H4 (cell line): ENCODE data around the gene DLG2. TPM values are rescaled to one million over a fixed set of nuclear protein-coding genes. Genes with fewer than 3 reads are reported as not detected.
"Not testable (repeated sequence)": the region's sequence is repeated elsewhere in the genome, so short reads cannot be mapped to it uniquely, and the experiment has no call there.

Experiments used
- DNase-seq: peaks from one replicate; pipeline ENCODE4 v3.0.0-alpha.2; 2015; ENCODE audit warnings: low spot score
- total RNA-seq: library from RNA; depleted of rRNA; stranded (reverse); fragments of >200 nt; shearing (Covaris generic); gene quantifications from 2 replicates; pipeline ENCODE4 v1.2.3, GENCODE V29; 2014; rRNA removed

Gene DLG2
- total RNA-seq = 1.7 and 2.6 TPM in 2 replicates

GRCh38 chr11:85627332-85627997 is at the start of gene DLG2:
Gene DLG2 (minus strand): TSS chr11:85627344.
- no peak for DNase-seq

DNA sequence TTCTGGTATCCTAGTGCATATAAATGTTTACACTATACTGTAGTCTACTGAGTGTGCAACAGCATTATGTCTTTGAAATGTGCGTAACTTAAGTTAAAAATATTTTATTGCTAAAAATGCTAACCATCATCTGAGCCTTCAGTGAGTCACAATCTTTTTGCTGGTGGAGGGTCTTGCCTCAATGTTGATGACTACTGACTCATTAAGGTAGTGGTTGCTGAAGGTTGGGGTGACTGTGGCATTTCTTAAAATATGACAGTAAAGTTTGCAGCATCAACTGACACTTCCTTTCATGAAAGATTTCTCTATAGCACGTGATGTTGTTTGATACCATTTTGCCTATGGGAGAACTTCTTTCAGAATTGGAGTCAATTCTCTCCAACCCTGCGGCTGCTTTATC is 46.2 kb upstream of the DLG2 start:
- no peak for DNase-seq

- DNase-seq = no peak
Measured at GRCh38 chr11:85672105-85672902, 45.2 kb upstream of the DLG2 start.

GRCh38 chr11:85670949-85671663 is 44.0 kb upstream of the DLG2 start:
- DNase-seq = not testable (repeated sequence)

GRCh38 chr11:85668157-85668556 is 41.0 kb upstream of the DLG2 start:
- DNase-seq = no peak

DNA sequence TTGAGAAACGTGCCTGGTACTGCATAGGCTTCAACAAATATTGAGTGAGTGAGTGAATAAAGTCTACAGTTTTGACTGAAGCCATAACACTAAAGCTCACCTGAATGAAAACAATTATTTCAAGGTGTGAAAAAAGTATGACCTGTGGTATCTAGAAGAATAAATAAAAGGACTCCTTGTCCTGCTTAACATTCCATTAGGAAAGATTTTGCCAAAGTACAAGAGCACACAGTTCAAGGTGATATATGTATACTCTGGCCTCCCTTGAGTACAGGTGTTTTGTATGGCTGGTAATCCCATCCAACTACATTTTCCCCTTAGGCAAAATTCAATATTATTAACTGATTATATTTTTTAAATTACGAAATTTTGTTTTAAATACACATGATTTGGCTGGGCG is 39.5 kb upstream of the DLG2 start:
- DNase-seq = no peak

DNA sequence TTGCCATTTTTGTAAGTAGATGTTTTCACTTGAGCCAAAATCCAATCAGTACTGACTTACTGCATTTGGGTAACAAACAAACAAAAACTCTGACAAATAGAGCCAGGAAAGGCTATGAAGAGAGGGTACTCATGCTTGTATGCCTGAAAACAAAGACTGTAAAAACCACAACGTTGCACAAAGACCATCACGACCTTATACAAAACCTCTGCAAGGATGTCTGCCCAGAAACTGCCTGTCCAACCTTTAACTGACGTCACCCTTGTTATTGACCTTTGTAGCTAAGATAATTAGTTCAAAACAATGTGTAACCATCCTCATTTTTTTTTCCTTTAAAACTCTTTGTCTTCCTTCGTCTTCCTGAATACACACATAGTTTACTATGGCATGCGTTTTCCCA is 38.6 kb upstream of the DLG2 start:
- no peak for DNase-seq

DNA sequence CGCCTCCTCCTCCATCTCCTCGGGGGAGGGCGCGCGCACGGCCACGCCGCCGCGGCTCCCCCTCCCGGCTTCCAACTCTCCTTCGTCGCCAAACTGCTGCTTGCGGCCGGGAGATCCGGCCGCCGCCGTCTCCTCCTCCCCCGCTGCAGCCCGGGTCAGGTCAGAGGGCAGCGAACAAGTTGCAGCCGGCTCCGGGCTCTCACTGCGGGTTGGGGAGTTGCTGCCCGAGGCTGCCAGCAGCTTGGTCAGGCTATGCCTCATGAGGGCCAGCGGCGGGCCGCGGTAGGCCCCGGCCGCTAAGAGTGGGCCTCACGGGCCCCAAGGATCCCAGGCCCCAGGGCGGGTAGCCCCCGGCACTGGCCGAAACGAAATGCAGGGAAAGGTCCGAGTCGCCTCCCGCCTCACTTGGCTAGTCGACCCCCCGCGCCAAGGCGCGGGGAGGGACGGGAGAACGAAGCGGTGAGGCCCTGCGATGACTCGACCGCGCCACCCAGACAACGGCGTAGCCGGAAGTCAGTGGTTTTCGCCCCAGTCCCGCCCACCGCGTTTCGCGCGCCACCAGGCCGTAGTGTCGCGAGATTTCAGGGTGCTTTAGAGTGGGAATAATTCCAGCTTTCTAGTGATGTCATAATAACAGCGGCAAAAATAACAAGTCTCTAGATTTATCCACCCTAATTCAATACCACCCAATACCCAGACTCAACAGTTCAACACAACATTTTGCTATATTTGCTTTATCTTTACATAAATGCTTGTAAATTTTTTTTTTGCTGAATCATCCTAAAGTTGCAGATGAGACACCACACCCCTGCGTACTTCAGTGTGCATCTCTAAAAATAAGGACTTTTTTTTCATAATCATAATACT is 37.7 kb upstream of the DLG2 start, which contains the start of gene CREBZF:
TSS of gene CREBZF (minus strand) at position 515 of the 867 bp plus-strand sequence. CDS start at position 261, 254 bp downstream.
- peak; percentile 93 for DNase-seq

GRCh38 chr11:85663753-85664614 is 36.8 kb upstream of the DLG2 start:
- peak; percentile 37 for DNase-seq

GRCh38 chr11:85663080-85663752 is 36.1 kb upstream of the DLG2 start:
- no peak for DNase-seq

DNA sequence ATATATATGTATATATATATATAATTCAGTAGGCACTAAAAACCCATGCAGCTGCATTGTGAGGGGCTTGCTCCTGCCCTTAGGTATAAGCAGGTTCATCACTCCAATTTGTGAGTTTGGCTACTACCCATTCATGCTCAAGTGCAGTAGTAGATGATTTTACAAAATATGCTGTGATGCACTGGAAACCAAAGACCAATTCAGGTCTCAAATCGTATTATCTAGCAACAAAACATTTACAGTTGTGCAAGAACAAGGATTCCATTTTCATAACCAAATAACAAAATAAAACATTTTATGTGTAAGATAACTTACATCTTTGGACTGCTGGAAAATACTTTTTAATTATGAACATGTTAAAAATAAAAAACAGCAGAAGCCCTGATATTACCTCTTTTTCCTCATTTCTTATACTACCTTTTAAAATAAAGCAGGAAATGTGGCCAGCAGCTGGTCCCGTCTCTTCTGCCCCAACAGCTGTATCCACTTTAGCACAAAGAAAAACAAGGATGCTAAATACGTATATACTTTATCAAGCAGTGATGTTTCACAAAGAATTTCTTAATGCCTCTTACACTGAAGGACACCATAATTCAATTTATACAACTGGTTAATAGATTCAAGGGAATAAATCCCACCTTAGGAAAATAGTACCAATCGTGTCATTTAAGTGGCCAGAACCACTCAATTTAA is 35.0 kb upstream of the DLG2 start:
- DNase-seq = no peak

- no peak for DNase-seq
Measured at GRCh38 chr11:85658180-85658579, 31.0 kb upstream of the DLG2 start.

GRCh38 chr11:85656777-85657176 is 29.6 kb upstream of the DLG2 start:
- DNase-seq = no peak

DNA sequence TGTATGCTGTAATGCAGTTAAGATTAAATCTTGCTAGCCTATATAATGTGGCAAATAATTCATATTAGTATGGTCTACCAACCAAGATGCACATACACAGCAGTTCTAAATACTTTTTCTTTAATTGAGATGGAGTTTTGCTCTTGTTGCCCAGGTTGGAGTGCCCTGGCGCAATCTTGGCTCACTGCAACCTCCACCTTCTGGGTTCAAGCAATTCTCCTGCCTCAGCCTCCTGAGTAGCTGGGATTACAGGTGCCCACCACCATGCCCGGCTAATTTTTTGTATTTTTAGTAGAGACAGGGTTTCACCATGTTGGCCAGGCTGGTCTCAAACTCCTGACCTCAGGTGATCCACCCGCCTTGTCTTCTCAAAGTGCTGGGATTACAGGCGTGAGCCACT is 27.2 kb upstream of the DLG2 start:
- DNase-seq = not testable (repeated sequence)

- DNase-seq = no peak
Measured at GRCh38 chr11:85652786-85653447, 25.8 kb upstream of the DLG2 start.

DNA sequence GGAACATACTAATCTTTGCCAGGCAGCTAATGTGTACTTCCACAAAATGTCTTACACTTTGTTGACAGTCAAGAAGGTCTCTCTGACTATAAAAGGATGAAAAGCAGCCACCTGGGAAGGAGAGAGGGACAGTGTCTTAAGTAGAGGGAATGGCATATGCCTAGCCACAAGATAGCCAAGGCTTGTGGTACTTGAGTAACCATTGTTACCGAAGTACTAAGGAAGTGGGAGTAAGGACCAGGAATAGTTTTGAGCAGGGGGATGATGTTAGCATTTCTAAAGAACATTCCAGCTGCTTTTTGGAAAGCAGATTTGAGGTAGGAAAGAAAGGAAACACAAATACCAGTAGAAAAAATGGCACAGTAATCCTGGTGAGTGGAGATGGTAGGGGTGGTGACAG is 24.0 kb upstream of the DLG2 start:
- DNase-seq = no peak

DNA sequence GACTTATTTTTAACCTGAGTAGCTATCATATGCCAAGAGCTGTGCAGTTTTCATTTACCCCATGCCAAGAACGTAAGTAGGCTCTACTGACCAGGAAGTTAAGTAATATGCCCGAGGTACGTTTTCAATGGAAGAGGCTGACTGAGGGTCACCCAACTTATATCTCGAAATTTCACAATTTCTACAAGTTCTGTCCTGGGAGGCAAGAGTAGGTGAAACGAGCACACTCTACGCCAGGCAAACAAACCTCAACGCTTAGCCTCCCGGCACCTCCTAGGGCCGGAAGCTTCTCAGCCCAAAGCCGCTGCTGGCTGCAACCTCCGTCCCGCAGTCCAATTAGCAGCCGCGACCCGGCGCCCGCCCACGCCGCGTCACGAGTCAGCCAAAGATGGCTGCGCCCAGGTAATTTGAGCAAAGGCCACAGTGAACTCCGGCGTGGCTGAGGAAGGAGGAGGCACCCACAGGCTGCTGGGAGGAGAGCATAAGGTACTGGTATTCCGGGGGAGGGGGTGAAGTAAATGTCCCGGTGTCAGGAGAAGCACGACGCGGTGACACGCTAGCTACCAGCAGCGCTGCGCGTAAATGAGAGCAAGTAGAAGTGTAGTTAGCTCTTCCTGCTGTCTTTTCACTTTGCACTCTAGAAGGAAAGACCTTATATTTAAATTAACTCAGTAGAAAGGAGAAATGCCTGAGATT is 20.6 kb upstream of the DLG2 start, which contains the start of gene TMEM126A:
TSS of gene TMEM126A (plus strand) at position 364 of the 696 bp plus-strand sequence. CDS start 2,289 bp downstream, outside the sequence.
- DNase-seq = peak; percentile 85

GRCh38 chr11:85647078-85647477 is 19.9 kb upstream of the DLG2 start:
- no peak for DNase-seq
